CMK (cell line): ENCODE results near the gene UBXN4.
"Not testable (repeated sequence)": the region's sequence is repeated elsewhere in the genome, so short reads cannot be mapped to it uniquely, and the experiment has no call there.

Source experiments
- DNase-seq: peaks from one replicate; pipeline ENCODE4 v3.0.0-alpha.2; 2010; ENCODE audit warnings: low read depth

Gene UBXN4

DNA sequence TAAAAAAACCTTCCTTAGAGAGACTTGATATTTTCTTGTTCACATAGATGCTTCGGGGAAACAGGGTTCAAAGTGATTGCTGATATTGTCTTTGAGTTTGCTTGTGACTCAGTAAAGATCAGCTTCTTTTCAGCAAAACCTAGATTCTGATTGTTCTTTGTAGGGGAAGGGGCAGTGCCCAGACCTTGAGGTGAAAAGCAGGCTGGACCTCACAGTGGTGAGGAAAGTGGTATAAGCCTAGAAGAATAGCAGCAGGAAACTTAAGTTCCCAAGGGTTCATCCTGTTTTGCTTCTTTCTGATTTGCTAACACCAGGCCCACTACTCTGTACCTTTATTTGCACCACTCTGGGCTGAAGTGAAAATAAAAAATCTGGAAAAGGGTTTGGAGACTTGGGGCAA, 20.9 kb downstream of the UBXN4 start:
- no peak for DNase-seq

- no peak for DNase-seq
Observed at GRCh38 chr2:135768863-135769262, 27.2 kb downstream of the UBXN4 start.

- DNase-seq, result no peak
Observed at GRCh38 chr2:135773319-135773718, 31.7 kb downstream of the UBXN4 start.

DNA sequence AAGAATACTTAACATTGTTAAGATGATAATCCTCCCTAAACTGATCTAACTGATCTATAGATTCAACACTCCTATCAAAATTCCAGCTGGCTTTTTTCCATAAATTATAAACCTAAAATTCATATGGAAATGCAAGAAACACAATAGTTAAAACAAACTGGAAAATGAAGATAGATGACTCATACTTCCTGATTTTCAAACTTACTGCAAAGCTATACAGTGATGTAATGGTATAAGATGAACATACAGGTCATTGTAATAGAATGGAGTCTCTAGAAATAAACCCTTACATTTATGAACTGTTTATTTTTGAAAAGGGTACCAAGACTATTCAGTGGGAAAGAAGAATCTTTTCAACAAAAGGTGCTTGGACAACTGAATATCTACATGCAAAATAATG, 32.3 kb downstream of the UBXN4 start:
- no peak for DNase-seq

DNA sequence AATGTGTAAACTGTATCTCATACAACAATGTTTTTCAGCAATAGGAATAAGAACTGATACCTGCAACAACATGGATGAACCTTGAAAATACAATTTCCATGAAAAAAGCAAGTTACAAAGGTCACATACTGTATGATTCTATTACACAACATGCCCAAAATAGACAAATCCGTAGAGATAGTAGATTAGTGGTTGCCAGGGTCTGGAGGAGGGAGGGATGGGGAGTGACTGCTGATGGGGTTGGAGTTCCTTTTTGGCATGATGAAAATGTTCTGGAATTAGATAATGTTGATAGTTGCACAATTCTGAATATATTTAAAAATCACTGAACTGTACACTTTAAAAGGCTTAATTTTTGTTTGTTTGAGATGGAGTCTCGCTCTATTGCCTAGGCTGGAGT, 33.8 kb downstream of the UBXN4 start:
- DNase-seq, result no peak

DNA sequence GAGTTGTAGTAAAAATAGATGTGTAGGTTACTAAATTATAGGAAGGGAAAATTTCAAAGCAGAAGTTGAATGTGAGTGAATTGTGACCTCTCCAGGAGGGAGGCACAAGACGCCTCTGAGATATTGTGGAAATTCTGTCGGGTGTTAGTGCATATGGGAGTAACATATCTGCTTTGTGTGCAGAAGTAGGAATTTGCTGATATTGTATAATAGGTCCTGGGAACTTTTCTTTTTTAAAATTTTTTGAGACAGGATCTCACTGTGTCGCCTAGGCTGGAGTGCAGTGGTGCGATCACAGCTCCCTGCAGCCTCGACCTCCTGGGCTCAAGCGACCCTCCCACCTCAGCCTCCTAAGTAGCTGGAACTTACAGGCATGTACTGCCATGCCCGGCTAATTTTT, 34.7 kb downstream of the UBXN4 start:
- DNase-seq, result no peak

DNA sequence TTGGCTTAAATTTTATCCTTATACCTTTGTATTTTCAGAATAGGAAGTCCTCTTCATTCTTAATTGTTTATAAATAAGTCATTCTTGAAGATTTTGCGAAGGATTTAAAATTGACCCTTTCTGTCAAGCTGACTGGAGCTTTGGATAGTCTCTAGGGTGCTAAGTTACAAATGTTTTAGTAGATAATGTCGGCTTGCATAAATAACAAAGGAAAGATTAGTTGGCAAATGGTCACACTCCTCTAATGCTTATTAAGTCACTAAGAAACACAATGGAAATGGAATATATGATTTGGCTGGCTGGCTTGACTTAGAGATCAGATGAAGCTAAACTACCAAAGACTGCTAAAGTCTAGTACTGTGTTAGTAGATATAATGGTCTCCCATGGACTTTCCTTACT, 40.6 kb downstream of the UBXN4 start:
- DNase-seq, result no peak

GRCh38 chr2:135783439-135783838, 41.8 kb downstream of the UBXN4 start:
- no peak for DNase-seq

- no peak for DNase-seq
Observed at GRCh38 chr2:135785032-135785431, 43.4 kb downstream of the UBXN4 start.

DNA sequence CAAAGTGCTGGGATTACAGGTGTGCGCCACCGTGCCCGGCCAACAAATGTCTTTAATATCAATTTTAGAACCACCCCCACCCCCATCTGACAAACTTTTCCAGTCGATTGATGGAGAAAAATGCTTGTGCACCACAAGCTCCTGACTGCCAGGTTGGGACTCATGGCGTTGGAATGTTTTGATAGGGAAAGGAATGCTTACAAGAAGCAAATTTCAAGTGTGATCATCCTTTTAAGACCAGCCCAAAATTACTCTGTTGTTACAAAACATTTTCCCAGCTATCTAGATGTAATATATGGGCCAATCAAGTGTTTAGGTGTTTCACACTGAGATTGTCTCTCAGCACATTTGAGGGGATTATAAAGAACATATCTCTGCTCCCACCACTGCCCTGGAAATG, 45.2 kb downstream of the UBXN4 start:
- no peak for DNase-seq

GRCh38 chr2:135790423-135790822, 48.8 kb downstream of the UBXN4 start:
- no peak for DNase-seq

- DNase-seq, result no peak
Observed at GRCh38 chr2:135791418-135792190, 49.9 kb downstream of the UBXN4 start.

GRCh38 chr2:135792401-135793150, 50.9 kb downstream of the UBXN4 start:
- DNase-seq, result no peak

GRCh38 chr2:135795641-135796040, 54.0 kb downstream of the UBXN4 start:
- not testable (repeated sequence) for DNase-seq

- no peak for DNase-seq
Observed at GRCh38 chr2:135796606-135797005, 55.0 kb downstream of the UBXN4 start.

DNA sequence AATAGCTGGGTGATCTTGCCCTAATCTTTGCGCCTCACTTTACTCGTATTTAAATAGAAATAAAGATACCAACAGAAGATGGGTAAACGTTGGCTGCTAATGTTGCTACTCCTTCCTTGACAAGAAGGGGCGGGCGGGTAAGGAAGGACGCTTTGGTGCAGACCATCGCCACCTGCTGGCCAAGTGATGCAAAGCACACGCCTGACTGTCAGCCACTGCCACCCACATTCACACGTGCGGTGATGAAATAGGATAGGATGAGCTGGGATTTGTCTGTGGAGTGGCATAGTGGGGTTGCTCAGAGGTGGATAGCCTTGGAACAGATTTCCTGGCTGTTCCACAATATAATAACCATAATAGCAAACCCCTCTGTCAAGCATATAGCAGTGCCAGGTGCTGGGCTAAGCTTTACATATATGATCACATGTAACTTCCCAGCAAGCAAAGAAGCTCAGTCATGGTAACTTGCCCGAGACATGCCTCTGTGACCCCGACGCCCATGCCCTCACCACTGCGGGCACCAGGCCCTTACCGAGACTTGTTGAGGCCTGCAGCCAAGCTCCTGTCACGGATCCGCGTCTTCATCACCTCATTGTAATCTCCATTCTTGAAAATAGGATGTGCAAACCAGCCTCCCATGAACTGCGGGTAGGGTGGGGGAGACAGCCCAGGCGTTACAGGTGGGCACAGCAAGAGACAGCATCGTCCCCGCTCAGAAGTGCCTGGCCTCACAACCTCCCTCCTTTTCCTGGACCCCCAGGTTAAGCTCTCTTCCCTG, 56.0 kb downstream of the UBXN4 start:
- DNase-seq, result peak; percentile 42

DNA sequence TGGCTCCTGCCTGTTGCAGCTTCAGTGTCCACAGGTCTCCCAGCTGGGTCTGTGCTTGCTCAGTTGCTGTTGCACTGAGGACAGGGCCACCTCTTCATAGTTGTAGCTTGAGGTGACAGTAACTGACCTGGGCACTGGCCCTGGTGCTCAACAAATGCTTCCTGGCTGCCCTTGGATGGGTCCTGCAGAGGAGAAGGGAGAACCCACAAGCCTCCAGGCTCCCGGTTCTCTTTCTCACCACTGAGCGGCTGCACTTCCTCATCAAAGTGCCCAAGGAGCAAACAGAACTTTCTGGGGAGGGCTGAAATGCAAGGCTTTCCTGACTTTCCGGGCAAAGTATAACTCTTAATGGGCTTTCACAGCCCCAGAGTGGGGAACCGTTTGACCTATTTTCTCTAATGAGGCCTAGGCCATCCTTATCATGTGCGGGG, 56.6 kb downstream of the UBXN4 start:
- DNase-seq, result no peak

GRCh38 chr2:135798762-135799161, 57.1 kb downstream of the UBXN4 start:
- DNase-seq, result no peak

DNA sequence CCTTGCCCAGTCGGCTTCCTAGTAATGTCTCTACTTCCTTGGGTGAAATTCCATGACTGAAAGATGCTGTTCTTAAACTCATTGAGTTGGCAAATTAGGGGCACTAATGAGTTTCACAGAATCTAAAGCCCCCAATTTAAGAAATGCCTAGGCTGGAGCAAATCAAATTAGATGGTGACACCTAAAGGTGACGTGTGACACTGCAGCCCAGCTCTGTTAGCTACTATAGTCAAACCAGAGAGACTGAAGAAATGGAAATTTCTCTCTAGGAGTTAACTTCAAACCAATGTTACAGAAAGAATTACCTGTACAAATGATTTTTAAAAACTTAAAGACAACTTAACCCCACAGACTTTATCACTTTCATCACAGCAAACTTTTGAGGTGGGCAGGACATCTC, 58.1 kb downstream of the UBXN4 start:
- no peak for DNase-seq

DNA sequence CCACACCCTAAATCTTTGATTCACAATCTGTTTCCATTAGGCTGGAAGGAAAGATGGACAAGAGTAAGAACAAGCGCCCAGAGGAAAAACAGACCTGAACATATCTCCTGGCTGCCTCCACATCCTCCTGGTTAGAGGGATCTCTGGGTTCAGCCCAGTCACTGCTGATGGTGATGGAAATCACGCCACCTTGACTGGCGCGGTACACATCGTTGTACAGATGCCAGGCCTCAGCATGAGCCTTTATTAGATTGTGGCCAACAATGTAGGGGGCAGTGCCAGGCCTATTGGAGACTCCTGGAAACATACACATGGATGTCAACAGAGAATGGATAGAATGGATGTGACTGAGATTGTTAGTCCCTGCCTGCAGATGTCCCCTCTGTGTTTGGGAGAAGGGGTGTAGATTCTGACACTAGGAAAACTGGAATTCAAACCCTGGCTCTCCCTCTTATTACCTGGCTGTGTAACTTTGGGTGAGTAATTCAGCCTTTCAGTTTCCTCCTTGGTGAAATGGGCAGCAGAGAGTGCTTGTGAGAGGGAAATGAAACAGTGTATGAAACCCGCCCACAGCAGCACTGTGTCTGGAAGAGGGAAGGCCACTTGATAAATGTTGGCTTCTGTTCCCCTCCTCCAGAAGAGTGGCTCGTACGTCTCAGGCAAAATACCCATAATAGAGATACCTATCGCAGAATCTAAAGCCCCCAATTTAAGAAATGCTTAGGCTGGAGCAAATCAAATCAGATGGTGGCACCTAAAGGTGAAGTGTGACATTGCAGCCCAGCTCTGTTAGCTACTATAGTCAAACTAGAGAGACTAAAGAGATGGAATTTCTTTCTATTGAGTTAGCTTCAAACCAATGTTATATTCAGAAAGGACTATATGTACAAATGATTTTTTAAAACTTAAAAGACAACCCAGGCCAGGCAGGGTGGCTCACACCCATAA, 59.1 kb downstream of the UBXN4 start:
- DNase-seq, result no peak

DNA sequence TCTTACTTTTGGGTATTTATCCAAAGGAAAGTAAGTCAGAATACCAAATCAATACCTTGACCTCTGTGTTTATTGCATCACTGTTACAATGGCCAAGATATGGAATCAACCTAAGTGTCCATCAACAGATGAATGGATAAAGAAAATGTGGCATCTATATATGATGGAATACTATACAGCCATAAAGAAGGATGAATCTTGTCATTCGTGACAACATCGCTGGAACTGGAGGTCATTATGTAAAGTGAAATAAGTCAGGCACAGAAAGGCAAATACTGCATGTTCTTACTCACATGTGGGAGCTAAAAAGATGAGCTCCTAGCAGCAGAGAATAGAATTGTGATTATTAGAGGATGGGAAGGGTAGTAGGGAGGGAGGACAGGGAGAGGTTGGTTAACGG, 60.7 kb downstream of the UBXN4 start:
- DNase-seq, result no peak

DNA sequence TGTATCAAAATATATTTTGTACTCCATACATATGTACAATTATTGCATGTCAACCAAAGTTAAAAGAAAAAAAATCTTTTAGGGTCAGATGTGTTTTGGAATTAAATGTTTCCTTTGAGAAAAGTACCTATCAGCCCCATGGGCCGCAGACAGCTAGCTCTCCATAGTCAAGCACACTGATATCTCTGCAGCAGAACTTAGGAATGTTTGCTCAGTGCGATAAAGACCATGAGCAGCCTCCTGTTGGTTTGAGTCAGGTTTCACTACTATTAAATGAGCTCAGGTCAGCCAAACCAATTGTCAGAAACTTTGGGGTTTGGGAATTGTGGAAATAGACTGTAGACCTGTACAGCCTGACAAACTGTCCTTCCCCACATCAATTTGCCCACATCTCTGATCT, 61.6 kb downstream of the UBXN4 start:
- DNase-seq, result no peak
